ENCODE results near the gene NDUFS8.
A peak's percentile ranks its signal among the peaks of the same experiment; 100 is the strongest.

The NDUFS8 gene

DNA sequence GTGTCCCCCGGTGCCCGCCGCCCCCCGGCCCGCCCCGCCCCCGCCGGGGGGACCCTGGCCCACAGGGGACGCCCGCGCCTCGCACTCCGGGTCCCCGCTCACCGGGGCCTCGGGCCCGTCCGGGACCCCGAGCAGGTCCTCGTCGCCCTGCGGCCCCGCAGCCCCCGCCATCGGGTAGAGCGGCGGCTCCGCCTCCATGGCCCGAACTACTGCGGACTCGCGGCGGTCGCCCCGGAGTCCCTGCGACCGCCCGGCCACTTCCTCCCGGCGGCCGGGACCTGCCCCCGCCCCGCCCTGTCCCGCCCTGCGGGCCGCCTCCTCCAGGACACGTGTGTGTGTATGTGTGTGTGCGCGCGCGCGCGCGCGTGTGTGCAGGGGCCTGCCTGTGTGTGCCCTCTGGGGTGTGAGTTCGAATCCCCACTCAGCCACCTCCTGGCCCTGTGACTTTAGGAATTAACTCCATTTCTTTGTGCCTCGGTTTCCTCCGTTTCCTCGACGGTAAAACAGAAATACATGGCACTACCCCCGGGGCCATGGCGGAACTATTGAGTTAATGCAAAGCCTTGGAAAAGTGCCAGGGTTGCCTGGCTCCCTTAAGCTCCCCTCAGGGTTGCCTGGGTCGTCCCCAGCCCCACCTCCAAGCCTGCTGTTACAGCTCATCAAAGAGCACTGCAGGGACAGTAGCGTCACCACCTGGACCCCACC, 26.5 kb upstream of the NDUFS8 start, which contains the start of gene UNC93B1:
TSS of gene UNC93B1 (minus strand) at position 252 of the 705 bp plus-strand sequence. CDS start at position 198, 54 bp downstream.
- peak; percentile 88 for DNase-seq

DNA sequence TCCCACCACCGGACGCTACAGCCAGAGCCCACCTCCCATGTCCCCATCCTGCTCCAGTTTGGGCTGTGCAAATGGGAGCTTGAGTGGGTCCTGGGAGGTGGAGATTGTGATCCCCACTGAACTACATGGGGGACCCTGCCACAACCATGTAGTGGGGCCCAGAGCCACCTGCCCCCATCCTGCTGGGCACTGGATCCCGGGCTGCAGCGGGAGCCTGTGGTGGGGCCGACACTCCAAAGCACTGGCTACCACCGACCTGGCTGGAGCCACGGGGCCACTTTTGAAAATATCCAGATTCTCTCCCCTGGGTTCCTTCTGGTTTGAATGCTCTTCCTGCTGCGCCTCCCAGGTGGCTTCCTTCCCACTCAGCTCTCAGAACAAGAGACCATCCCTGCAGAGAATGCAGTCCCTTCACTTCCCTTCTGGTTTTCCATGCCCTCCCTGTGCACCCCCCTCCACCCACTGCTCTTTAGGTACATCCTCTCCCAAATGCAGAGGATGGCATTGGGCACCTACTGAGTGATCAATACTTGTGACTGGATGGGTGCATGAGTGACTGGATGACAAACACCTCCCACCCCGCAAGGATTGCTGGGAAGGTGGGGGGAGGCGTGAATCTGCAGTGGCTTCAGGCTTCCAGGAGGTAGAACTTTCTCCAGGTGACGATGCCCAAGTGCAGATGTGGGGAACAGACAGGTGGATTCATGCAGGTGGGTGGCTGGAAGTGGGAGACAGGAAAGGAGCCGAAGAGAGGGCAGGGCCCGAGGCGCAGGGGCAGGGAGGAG, 25.7 kb upstream of the NDUFS8 start:
- DNase-seq: no peak

DNA sequence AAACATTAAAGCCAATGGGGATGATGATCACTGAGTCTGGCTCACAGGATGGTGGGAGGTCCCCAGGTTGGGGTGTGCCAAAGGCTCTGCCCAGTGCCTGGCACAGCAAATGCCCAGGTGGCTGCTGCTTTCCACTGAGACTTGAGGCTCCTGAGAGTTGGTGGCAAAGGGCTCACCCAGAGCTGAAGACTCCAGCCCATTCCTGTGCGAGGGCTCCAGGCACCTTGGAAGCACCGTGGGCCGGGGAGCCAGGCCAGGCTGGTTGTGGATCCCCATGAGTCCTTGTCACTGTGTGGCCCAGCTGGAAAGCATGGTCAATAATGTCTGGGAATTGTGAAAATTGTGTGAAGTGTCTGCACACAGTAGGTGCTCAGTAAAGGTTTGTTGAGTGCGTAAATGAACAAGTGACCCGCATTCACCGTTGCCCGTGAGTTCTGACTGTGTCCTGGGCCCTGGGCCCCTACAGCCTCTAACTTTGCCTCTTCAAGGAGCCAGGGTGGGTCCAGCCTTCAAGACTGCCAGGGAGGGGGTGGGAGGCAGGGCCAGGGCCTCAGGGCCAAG, 23.8 kb upstream of the NDUFS8 start:
- no peak for DNase-seq

DNA sequence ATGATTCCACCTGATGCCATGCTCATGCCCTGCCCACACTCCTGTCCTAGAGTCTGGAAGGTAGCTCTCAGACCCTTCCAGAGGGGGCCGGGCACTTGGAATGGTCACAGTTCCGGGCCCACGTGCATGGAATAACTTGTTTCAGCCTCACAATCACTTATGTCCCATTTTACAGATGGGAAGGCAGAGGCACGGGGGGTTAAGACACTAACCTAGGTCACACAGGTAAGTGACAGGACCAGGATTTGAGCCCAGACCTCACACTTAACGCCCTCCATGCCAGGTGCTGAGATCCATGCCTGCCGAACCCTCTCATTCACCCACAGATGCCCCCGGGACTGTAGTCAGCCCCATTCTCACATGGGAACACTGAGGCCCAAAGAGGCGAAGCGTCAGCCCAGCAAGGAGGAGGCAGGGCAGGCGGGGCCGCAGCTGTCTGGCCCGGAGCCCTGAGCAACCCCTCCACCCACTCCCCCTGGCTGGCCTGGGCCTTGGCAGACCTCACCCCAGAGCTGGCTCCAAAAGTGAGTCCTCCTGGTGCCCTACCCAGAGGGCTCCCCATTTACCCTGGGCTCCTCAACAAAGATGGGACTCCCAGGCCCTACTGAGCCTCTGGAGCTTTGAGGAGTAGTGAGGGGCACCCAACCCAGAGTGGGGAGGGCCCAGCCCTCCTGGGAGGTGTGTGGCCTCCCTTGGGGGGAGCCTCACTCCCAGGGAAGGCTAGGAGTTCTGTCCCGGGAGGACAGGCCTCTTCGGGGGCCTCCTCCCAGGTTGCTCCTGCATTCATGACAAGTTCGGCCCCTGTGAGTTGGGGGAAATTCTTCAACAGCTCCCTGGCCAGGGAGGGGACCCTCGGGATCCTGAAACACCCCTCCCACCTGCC, 22.7 kb upstream of the NDUFS8 start:
- no peak for DNase-seq

DNA sequence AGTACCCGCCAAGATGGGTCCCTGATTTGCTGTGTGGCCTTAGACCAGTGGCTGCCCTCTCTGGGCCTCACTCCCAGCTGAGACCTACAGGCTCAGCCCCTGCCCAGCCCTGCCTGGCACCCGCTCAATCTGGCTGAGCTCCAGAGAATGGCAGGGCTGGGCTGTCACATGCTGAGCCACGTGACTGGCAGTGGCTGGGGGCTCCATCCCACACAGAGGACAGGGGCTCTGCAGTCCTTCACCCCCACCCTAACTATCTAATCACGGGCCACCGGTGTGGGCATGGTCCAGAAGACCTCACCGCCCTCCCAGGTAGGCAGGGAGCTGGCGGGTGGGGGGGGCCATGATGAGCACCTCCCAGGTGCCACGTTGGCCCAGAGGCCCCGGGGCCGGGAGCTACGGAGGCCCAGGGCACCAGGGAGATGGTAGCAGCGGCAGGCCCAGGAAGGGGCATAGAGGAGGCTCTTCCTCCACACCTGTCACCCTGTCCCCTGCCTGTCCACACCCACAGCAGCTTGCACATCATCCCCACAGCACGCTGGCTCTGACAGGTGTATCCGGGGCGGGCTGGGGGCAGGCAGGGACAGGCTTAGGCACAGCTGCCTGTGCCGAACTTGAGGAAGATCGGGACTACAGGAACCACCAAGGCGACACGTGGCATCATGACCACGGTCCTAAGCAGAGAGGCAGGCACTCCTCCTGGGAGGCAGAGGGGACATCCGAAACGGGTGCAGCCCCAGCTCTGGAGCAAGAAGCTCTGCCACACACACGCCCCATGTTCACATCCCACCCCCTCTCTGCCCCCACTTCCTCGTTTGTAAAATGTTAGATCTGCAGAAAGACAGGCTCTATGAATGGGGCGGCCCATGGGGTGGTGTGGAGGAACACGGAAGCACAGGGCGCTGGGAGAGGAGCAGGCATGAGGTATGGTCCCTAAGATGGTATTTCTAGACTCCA, 21.8 kb upstream of the NDUFS8 start:
- no peak for DNase-seq

DNA sequence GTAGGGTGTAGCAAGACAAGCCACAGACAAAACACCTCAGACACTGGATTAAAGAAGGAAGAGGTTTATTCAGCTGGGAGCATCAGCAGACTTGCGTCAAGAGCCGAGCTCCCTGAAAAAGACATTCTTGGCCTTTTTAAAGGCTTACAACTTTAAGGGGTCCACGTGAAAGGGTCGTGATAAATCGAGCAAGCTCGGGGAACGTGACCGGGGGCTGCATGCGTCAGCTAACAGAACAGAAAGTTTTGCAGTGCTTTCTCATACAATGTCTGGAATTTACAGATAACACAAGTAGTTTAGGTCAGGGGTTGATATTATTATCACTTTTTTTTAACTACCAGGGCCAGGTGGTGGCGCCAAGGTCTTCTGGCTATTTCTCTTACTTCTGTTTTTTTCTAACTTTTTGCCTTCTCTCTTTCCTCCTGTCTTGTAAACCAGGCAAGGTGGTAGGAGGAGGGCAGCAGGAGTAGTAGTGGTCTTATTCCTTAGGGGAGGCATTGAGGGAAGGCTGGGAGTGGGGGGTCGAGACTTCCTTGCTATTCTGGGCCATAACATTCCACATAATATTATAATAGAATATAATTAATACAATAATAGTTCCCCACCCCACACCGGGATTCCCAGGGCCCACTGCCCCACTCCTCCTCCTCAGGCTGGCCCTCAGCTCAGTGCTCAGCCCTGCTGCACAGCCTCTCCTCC, 20.9 kb upstream of the NDUFS8 start:
- DNase-seq: peak; percentile 38

DNA sequence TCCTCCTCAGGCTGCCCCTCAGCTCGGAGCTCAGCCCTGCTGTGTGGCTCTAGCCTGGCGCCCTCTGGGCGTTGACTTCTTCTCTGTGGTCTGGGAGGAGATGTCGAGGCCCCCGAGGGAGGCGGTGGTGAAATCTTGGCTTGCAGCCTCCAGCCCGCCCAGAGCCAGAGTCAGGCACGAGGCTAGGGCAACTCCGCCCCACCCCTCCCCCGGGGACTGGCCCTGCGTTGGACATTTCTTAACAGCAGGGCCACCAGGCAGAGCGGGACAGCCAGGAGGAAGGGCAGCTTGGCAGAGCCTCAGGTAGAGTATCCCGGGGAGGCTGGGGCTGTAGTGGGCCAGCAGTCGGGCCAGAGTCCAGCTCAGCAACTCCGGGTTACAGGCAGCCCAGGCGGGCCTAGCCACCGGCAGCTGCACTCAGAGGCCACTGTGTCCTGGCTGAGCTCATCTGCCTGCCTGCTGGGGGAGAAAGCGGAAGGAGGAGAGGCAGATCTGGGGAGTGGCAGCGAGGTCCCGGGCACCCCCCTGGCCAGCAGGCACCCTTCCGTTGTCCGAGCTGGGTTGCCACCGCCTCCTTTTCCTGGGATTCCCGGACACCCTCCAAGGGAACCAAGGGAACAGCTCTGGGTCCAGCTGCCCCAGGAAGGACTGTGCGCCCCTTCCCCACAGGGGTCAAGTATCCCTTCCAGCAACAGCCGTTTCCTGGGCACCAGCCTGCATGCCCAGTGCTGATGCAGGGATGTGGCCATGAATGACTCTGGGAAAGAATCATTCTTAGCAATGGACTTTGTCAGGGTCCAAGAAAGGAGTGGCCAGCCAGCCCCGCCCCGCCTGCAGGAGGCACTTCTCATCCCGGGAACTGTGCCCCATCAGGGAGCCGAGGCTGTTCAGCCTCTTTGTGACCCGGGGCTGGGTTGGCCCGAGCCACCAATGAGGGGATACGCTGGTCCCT, 20.1 kb upstream of the NDUFS8 start, which contains the start of gene ALDH3B1:
TSS of gene ALDH3B1 (plus strand) at position 238 of the 952 bp plus-strand sequence. CDS start 4,971 bp downstream, outside the sequence.
- peak; percentile 94 for DNase-seq

DNA sequence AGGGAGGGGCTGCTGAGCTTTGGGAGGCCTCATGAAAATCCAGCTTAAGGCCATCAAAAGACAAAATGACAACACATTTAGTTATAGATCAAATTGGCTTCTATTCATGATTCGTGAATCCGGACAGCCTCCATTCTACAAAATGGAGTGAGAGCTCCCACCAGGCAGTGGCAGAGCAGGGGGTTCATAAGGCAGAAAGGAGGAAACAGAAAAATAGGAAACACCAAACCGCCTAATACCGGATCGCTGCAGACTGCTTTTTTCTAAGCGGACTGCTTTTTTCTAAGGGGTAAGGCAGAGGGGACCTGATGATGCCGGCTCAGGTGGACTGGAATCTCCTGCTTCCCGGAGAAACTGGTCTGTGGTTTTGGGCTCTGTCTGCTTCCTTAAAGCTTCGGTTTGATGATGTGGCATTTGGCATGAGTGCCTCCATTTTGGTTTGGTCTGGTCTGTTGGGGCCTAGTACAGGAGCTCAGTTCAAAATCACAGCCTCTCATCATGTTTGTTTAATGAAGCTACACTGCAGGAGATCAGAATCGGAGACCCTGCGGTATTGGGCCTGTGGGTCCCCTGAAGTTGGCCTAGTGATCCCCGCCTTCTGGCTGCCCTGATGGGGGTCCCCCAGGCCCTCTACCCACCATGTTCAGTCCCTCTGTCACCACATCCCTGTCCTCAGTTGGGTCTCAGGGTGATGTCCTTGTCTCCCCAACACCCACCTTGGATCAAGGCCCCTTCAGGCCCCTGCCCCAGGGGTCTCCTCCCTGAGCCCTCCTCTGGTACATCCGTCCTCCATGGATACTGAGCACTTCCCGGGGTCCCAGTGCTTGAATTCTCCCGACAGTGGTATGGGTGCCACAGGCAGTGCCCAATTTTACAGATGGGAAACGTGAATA, 19.2 kb upstream of the NDUFS8 start:
- no peak for DNase-seq

DNA sequence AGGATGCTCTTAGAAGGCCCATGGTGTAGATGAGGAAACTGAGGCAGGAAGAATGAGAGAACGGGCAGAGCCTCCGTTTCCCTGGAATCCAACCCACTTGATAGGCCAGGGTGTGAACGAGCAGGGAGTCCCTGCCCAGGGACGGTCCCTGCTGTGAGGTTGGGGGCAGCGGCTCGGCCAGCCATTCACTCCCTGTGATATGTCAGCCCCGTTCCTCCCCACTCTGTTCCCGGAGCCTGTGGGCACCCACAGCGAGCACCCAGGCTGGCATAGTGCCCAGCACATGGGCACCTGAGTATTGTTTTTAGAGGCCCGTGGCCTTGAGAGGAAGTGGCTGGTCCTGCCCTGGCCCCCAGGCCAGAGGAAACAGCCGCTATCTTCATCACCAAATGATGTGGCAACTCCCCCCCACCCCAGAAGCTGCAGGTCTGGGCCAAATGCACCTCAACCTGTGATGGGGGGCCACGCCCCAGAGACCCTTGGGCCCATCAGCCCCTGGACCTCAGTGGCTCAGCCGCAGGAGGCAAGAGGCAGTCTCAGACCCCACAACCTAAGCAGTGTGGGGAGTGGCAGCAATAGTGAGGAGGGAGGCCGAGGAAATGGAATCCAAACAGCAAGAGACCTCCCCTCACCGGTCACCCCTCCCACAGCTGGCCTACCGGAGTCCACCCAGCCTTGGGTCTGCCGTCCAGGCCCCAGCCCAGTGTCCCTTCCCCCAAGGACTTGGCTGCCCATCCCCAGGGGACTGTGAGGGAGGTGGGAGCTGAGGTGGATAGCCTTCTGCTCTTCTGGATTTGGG, 18.2 kb upstream of the NDUFS8 start:
- no peak for DNase-seq

DNA sequence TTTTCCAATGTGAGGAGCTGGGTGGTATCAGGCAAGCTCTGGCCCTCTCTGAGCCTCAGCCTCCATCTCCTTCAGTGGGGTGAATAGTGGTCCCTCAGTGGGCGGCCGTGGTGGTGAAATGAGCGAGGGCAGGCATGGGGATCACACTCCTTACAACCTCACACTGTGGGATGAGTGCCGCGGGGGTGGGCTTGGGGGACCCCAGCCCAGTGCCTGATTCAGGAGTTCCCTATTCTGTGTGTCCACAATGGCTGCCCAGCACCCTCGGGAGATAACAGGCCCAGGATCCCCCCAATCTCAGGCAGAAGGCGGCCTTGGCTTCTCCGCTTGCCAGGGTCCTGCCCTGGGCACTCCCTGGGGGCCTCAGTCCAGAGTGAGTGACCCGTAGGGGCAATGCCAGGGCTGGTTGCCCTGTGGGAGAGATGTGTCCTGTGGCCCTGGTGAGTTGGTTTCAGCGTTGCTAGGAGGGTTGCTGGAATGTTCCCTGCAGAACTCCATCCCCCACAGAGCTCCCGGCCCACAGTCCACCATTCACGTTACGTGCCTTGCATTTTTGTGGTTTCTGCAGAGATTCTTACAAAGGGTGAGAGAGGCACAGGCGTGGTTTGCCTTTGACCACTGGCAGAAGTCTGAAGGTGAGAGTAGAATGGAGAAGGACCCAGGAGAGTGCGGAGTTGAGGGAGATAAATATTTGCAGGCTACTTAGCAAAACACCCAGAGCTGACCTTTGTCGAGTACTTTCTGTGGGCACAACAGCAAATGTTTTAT, 17.5 kb upstream of the NDUFS8 start:
- peak; percentile 98 for DNase-seq

DNA sequence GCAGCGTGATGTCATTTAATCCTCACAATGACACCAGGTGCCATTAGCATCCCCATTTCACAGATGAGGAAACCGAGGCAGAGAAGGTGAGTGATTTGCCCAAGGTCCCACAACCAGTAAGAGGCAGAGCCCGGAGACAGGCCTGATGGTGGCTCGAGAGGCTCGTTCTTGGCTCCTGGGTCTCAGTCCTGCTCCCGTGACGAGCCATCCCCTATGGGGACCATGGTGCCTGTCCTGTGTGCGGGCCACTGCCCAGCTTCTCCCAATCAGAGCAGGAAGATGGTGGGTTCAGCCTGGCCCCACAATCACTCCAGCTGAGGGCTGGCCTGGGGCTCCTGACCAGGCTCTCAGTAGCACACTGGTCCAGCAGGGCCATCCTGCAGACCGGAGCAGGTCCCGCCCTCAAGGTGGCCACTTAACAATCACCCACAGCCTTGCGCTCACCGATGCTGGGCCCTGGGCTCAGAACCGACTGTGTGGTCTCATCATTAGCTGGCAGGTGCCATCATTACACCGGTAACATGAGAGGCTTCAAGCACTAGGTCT, 16.8 kb upstream of the NDUFS8 start:
- DNase-seq: no peak

DNA sequence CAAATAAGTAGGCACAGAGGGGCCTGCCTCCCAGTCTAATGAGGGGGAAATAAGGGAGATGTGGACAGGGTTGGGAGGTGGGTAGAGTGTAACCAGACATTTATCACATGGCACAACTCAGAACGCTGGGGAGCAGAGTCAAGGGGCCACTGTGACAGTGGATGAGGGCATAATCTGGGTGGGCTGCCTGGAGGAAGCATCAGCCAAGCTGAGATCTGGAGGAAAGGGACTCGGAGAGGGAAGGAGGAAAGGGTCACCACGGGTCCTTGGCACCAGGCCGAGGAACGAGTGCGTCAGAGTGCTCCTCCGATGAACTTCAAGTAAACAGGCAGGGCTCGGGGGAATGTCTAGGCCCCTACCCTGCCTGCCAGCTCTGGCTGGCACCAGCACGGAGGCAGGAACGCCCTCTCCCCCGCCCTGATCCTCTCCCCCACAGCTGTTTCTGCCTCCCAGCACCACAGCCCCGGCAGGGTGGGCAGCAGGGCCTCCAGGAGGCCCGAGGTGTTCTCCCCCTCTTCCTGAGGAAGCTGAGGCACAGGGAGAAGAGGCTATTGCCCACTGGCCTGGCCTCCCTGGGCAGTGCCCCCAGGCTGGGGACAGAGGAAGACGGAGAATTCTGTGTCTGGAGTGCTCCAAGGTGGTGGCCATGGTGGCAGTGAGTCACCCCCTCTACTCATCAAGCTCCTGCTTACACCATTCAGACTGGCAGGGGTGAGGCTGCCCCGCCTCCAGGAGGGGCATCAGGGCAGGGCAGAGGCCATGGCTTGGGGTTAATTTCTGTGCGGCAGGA, 16.1 kb upstream of the NDUFS8 start:
- peak; percentile 85 for DNase-seq

DNA sequence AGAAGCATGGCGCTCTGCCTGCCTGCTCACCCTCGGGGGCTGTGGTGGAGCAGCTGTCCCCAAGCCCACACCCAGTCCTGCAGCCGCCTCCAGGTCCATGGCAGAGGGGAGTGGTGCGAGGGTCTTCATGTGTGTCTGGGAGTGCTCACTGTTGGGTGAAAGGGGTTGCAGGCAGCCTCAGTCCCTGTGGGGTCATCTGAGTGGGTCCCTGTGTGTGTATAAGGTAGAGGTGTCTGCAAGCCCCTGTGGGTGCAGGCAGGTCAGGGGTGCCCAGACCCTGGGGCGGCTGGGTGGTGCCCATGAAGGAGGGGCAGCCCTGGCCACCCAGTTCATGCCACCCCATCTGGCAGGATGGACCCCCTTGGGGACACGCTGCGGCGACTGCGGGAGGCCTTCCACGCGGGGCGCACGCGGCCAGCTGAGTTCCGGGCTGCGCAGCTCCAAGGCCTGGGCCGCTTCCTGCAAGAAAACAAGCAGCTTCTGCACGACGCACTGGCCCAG, 15.5 kb upstream of the NDUFS8 start:
- DNase-seq: no peak

DNA sequence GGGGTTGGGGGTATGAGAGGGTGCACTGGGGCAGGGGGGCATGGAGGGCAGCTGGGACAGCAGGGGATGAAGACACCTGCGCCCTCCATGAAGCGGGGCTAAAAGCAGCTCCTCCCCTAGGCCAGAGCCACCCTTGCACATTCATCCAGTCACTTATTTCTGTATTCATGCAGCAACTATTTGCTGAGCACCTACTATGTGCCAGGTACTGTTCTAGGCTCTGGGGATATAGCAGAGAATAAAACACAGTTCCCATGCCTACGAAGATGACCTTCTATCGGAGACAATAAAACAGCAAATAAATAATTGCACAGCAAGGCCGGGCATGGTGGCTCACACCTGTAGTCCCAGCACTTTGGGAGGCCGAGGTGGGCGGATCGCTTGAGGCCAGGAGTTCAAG, 15.0 kb upstream of the NDUFS8 start:
- DNase-seq: no peak

DNA sequence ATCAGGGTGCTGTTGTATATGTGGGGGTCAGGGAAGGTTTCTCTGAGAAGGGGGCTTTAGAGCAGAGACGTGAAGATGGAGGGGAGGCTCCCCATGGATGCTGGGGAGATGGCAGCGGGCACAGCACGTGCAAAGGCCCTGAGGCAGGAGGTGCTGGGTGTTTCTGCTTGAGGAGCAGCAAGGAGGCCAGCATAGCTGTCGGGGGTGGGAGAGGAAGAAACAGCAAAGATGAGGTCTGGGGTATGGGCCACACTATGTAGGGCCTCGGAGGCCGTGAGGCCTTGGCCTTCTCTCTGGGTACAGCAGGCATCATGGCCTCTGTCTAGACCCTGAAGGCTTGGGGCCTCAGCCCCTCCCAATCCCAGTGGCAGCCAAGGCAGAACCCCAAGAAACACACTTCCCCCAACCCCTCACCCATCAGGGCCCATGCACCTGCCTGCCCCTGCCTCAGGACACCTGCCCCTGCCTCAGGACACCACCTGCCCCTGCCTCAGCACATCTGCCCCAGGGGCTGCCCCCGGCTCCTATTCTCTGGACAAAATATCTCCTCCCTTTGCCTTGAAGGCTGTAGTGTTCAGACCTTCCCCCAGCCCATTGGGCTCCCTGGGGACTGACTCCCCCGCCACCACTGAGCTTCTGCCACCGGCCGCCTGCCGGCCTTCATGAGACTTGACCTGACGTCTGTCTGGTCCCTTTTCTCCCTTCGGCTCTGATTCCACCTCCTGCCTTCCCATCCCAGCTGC, 14.1 kb upstream of the NDUFS8 start:
- DNase-seq: no peak
